ENCODE results near the gene PDCD1. TPM values are rescaled to one million over a fixed set of nuclear protein-coding genes. Genes with fewer than 3 reads are reported as not detected.

The PDCD1 gene
- total RNA-seq, 1 donor from 2014 or later: 1.8 TPM

DNA sequence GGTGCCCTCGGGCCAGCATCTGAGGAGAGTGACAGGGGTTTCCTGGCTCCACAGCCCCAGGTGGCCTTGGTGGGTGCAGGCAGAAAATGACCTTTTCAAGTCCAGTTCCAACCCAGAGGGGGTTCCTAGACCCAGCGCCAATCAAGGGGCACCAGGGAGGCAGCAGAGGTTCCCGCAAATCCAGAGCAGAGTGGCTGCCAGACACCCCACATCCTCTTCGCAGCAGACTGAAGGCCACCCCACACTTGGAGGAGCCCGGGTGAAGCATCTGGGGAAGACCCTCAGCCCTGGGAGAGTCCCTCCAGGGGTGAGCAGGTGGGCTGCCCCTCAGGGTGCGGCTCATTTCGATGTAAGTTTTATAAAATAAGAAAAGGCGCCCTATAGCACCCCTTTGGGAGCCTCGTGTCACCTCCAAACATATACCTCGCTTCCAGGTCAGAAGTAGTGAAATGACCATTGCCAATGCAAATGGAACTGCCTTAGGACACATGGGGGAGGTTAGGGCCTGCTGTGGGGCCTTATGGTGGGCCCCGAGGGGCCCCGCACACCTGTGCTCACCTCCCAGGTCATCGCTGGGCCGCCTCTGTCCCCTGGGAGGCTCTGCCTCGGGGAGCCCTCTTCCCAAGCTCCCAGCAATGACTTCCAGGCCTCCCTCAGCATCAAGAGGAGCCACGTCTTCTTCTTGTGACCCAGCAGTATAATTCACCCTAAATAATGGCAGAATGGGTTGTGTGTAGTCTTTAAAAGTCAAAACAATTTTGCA is 21.8 kb upstream of the PDCD1 start:
- Histone ChIP-seq H3K27ac (no peak overlapping the region), H3K27me3 (no peaks in the 10 kb centered on the region), H3K4me1 (peaks cover 8% of the 10 kb centered on the region), H3K9me3 (no peaks in the 10 kb centered on the region), H3K4me3 (peak overlapping the region; percentile 57), H3K36me3 (no peaks in the 10 kb centered on the region)
- DNase-seq (no peak), ATAC-seq (no peak)
- intact Hi-C loops (cut with DNase I): no loop called here
- TF ChIP-seq, protein P1, sequence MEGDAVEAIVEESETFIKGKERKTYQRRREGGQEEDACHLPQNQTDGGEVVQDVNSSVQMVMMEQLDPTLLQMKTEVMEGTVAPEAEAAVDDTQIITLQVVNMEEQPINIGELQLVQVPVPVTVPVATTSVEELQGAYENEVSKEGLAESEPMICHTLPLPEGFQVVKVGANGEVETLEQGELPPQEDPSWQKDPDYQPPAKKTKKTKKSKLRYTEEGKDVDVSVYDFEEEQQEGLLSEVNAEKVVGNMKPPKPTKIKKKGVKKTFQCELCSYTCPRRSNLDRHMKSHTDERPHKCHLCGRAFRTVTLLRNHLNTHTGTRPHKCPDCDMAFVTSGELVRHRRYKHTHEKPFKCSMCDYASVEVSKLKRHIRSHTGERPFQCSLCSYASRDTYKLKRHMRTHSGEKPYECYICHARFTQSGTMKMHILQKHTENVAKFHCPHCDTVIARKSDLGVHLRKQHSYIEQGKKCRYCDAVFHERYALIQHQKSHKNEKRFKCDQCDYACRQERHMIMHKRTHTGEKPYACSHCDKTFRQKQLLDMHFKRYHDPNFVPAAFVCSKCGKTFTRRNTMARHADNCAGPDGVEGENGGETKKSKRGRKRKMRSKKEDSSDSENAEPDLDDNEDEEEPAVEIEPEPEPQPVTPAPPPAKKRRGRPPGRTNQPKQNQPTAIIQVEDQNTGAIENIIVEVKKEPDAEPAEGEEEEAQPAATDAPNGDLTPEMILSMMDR (IDR thresholded peaks at IDR 0.05): no peak

DNA sequence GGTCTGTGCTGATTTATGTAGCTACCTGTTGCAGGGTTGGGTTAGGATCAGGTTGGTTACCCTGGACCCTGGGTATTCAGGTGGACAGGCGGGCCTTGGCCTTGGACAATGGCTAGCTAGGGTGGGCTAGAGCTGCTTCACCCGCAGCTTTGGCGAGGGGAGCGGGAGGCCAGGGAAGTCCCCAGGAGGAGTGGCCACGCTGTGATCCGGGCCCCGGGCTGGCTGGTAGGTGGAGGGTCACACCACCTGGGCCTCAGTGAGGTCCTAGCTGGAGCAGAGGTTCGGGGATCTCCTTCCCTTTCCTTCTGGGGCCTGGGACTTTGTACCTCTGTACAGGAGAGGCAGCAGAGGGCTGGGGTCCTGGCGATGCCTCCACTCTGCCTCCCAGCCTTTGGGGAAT is 20.6 kb upstream of the PDCD1 start:
- Histone ChIP-seq H3K27me3 (no peaks in the 10 kb centered on the region), H3K9me3 (no peaks in the 10 kb centered on the region), H3K27ac (no peak overlapping the region), H3K4me1 (peaks cover 8% of the 10 kb centered on the region), H3K36me3 (no peaks in the 10 kb centered on the region), H3K4me3 (no peak overlapping the region)
- DNase-seq: no peak
- intact Hi-C loops (cut with DNase I): no loop called here
- no peak for ATAC-seq
- TF ChIP-seq, protein P1 (IDR thresholded peaks at IDR 0.05): no peak

DNA sequence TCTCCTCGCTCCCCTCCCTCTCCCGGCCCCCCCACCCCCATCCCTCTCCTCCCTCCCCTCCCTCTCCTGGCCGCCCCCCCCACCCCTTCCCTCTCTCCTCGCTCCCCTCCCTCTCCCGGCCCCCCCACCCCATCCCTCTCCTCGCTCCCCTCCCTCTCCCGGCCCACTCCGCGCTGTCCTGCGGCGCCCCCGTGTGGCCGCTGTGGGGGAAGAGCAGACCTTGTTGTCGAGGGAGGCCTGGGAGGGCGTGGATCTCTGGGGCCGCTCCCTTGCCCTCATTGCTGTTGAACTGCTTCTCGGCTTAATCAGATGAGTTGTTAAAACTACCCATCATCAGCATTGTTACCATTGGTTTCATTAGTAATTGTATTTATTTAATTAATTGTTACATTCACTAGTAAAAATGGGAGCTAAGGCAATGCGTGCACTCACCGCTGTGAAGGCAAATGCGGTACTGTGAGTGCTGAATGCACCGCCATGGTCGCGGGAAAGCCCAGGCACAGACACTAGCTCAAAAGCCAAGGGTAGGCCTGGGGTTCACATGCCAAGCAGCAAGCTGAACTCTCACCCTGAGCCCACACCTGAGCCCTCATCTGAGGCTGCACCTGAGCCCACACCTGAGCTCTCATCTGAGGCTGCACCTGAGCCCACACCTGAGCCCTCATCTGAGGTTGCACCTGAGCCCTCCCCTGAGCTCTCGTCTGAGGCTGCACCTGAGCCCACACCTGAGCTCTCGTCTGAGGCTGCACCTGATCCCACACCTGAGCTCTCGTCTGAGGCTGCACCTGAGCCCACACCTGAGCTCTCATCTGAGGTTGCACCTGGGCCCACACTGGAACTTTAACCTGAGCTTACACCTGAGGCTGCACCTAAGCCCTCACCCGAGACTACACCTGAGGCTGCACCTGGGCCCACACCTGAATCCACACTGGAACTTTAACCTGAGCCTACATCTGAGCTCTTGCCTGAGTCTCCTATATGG is 19.6 kb upstream of the PDCD1 start:
- intact Hi-C loops (cut with DNase I): no loop called here

DNA sequence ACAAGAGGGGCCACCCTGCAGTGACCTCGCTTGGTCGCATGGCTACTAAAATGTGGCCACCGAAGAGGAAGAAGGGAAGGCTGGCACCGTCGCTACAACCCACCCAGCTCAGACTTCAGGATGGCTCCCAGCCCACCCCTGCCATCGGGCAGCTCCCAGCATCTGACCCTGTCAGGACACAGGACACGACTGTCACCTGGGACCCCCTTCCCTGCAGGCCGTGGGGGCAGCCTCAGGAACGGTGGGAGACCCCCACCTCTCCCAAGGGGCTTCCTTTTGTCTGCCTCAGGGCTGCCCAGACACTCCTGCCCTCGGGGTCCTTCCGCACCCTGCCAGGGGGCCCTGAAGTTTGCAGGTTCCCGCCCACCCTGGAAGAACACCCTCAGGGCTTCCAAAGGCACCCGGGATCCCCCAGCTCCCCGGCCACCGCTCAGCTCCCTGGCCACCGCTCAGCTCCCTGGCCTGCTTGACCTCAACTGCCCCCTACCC is 18.5 kb upstream of the PDCD1 start:
- TF ChIP-seq, protein P1 (IDR thresholded peaks at IDR 0.05): no peak
- Histone ChIP-seq H3K27ac (no peak overlapping the region), H3K4me1 (peaks cover 8% of the 10 kb centered on the region), H3K4me3 (no peak overlapping the region), H3K27me3 (no peaks in the 10 kb centered on the region), H3K36me3 (no peaks in the 10 kb centered on the region), H3K9me3 (no peaks in the 10 kb centered on the region)
- ATAC-seq: no peak
- DNase-seq: no peak
- intact Hi-C loops (cut with DNase I): no loop called here

More for the DNA sequence above, 19.6 kb upstream of the PDCD1 start:
- Histone ChIP-seq H3K4me3 (no peak overlapping the region), H3K36me3 (no peaks in the 10 kb centered on the region), H3K27ac (no peak overlapping the region), H3K27me3 (no peaks in the 10 kb centered on the region), H3K4me1 (peaks cover 8% of the 10 kb centered on the region), H3K9me3 (no peaks in the 10 kb centered on the region)
- peak; percentile 83 for DNase-seq
- TF ChIP-seq, protein P1 (IDR thresholded peaks at IDR 0.05): peak; percentile 58
- peak; percentile 42 for ATAC-seq

DNA sequence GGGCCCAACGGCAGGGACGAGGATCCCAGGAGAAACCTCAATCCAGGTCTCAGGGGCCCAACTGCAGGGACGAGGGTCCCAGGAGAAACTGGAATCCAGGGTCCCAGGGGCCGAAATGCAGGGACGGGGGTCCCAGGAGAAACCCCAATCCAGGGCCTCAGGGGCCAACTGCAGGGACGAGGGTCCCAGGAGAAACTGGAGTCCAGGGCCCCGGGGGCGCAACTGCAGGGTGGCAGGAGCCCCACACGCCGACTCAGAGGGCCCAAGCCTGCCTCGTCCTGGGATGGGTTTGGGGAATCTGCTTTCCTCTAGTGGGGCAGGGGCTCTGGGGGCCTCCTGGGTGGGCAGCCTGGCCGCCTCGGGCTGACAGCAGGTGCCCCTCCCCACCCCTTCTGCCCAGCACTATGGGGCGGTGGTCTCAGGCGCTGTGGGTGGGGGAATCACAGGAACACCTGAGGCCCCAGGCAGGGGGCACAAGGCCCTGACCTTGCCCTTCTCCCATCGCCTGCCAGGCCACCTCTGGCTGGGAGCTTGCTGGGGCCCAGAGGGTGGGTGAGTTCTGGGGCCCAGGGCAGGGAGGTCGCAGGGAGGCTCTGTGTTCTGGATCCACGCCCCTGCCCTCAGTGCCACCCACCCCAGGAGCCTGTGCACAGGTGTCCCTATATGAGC is 18.0 kb upstream of the PDCD1 start:
- peaks cover 4% of the 10 kb centered on the region for H3K4me1 ChIP-seq
- H3K9me3 ChIP-seq: no peaks in the 10 kb centered on the region
- no peaks in the 10 kb centered on the region for H3K36me3 ChIP-seq
- DNase-seq (no peak), ATAC-seq (no peak)
- H3K4me3 ChIP-seq: no peak overlapping the region
- no peak overlapping the region for H3K27ac ChIP-seq
- TF ChIP-seq, protein P1 (IDR thresholded peaks at IDR 0.05): no peak
- intact Hi-C loops (cut with DNase I): no loop called here
- no peaks in the 10 kb centered on the region for H3K27me3 ChIP-seq
